OCI-LY7 (cell line): ENCODE results near the gene PLPPR2.
"Not testable (repeated sequence)": the region's sequence is repeated elsewhere in the genome, so short reads cannot be mapped to it uniquely, and the experiment has no call there.

Experiments used
- EZH2phosphoT487 ChIP-seq: fragments of 200-600 bp; sonication (generic); IDR thresholded peaks from 2 replicates; pipeline ENCODE4 v1.6.1; 2018; ENCODE audit warnings: low read depth, borderline replicate concordance, mild to moderate bottlenecking, mixed run types, antibody characterized with exemption, low read length, moderate library complexity, mixed read lengths
- TF ChIP-seq, protein P1 (sequence below): fragments of 200-600 bp; sonication (generic); conservative IDR thresholded peaks from 2 replicates; pipeline ENCODE4 v1.5.1; 2014; ENCODE audit warnings: mild to moderate bottlenecking, antibody characterized with exemption, low read length, moderate library complexity, mixed read lengths

DNA sequence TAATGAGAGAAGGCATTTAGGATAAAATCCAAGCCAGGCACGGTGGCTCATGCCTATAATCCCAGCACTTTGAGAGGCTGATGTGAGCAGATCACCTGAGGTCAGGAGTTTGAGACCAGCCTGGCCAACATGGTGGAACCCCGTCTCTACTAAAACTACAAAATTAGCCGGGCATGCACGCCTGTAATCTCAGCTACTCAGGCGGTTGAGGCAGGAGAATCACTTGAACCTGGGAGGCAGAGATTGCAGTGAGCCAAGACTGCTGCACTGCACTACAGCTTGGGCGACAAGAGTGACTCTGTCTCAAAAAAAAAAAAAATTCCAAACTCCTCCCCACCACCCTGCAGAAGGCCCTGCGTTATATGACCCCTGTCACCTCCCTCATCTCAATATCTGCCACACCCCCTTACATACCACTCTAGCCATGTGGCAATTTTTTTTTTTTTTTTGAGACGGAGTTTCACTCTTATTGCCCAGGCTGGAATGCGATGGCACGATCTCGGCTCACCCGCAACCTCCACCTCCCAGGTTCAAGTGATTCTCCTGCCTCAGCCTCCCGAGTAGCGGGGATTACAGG, 24.1 kb downstream of the PLPPR2 start:
- TF ChIP-seq, protein P1, sequence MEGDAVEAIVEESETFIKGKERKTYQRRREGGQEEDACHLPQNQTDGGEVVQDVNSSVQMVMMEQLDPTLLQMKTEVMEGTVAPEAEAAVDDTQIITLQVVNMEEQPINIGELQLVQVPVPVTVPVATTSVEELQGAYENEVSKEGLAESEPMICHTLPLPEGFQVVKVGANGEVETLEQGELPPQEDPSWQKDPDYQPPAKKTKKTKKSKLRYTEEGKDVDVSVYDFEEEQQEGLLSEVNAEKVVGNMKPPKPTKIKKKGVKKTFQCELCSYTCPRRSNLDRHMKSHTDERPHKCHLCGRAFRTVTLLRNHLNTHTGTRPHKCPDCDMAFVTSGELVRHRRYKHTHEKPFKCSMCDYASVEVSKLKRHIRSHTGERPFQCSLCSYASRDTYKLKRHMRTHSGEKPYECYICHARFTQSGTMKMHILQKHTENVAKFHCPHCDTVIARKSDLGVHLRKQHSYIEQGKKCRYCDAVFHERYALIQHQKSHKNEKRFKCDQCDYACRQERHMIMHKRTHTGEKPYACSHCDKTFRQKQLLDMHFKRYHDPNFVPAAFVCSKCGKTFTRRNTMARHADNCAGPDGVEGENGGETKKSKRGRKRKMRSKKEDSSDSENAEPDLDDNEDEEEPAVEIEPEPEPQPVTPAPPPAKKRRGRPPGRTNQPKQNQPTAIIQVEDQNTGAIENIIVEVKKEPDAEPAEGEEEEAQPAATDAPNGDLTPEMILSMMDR, result not testable (repeated sequence)
- not testable (repeated sequence) for TF ChIP-seq EZH2phosphoT487
